OCI-LY3 (cell line): ENCODE data around the gene POLD4.

Source experiments
- EZH2phosphoT487 ChIP-seq: fragments of 200-600 bp; shearing (Covaris generic); IDR thresholded peaks from 2 replicates; pipeline ENCODE4 v1.6.1; 2018; ENCODE audit warnings: antibody characterized with exemption, mixed run types, low read depth
- TF ChIP-seq, protein P1 (sequence below): fragments of 200-600, 300-600 bp; sonication (generic); IDR thresholded peaks from 2 replicates; pipeline ENCODE4 v1.5.1; 2014; ENCODE audit warnings: antibody characterized with exemption, low read length, low read depth

- TF ChIP-seq, protein P1, sequence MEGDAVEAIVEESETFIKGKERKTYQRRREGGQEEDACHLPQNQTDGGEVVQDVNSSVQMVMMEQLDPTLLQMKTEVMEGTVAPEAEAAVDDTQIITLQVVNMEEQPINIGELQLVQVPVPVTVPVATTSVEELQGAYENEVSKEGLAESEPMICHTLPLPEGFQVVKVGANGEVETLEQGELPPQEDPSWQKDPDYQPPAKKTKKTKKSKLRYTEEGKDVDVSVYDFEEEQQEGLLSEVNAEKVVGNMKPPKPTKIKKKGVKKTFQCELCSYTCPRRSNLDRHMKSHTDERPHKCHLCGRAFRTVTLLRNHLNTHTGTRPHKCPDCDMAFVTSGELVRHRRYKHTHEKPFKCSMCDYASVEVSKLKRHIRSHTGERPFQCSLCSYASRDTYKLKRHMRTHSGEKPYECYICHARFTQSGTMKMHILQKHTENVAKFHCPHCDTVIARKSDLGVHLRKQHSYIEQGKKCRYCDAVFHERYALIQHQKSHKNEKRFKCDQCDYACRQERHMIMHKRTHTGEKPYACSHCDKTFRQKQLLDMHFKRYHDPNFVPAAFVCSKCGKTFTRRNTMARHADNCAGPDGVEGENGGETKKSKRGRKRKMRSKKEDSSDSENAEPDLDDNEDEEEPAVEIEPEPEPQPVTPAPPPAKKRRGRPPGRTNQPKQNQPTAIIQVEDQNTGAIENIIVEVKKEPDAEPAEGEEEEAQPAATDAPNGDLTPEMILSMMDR: no peak
- no peak for TF ChIP-seq EZH2phosphoT487
Observed at GRCh38 chr11:67400942-67401494, 47.7 kb upstream of the POLD4 start.
